ENCODE results near the gene UBE2QL1. TPM values are rescaled to one million over a fixed set of nuclear protein-coding genes. Genes with fewer than 3 reads are reported as not detected.

The UBE2QL1 gene
- total and polyA plus RNA-seq, 2 of the 8 experiments (the other 6 are each of a cell fraction or from before 2014, with no cell fraction given) = 0.43 to 0.65 TPM

GRCh38 chr5:6539060-6539459, 90.4 kb downstream of the UBE2QL1 start:
- Histone ChIP-seq H3K4ac (replicated peaks; ENCODE audit: insufficient read length, low read depth, low read length) (no peak overlapping the region), H4K20me1 (replicated peaks in 1 of 2; ENCODE audit: control insufficient read depth in 1 of 2, insufficient read depth in 2 of 2, low read length in 2 of 2) (peaks cover 0 to 4% of the 10 kb centered on the region in 2 experiments), H3K79me2 (ENCODE audit: control insufficient read depth in 1 of 2, insufficient read depth in 2 of 2, low read length in 2 of 2) (no peaks in the 10 kb centered on the region), H3K4me2 (ENCODE audit: insufficient read depth in 1 of 2, low read depth in 2 of 2, low read length in 2 of 2) (no peak overlapping the region), H3K9ac (replicated peaks in 1 of 4; ENCODE audit: extremely low read depth in 1 of 4, low read depth in 3 of 4, low read length in 3 of 4) (no peak overlapping the region), H3K27ac (ENCODE audit: low read depth, low read length) (no peak overlapping the region), H3K79me1 (ENCODE audit: low read depth, low read length) (no peaks in the 10 kb centered on the region), H2BK120ac (replicated peaks; ENCODE audit: low read depth, low read length) (no peak overlapping the region), H3K56ac (replicated peaks; ENCODE audit: insufficient read length, low read depth, low read length) (peak overlapping the region; percentile 100), H3K14ac (ENCODE audit: insufficient read length) (no peak overlapping the region), H3K9me3 (ENCODE audit: insufficient read depth in 2 of 2, low read depth in 1 of 2, low read length in 1 of 2) (no peaks in the 10 kb centered on the region), H3K18ac (ENCODE audit: extremely low read depth, low read length) (no peak overlapping the region), H2AK5ac (ENCODE audit: low read depth, low read length) (no peak overlapping the region), H2BK12ac (ENCODE audit: low read depth, low read length) (no peak overlapping the region), H2AFZ (ENCODE audit: low read length) (no peak overlapping the region), H4K5ac (ENCODE audit: insufficient read length, low read depth, low read length) (no peak overlapping the region), H3K27me3 (replicated peaks in 1 of 4; ENCODE audit: control insufficient read depth in 3 of 4, extremely low read depth in 1 of 4, insufficient read depth in 3 of 4, low read length in 3 of 4) (no peaks in the 10 kb centered on the region; a peak in 1 of 7 replicates), H2BK5ac (ENCODE audit: low read depth, low read length) (no peak overlapping the region), H2BK15ac (ENCODE audit: low read length) (no peak overlapping the region), H3K23me2 (ENCODE audit: low read depth, low read length) (peaks cover 6% of the 10 kb centered on the region; the same call in 1 of the 2 replicates), H4K8ac (ENCODE audit: extremely low read depth, insufficient read depth, low read length) (no peak overlapping the region), H3K4me3 (ENCODE audit: extremely low read depth in 1 of 4, insufficient read depth in 2 of 4, low read depth in 3 of 4, low read length in 4 of 4) (no peak overlapping the region), H2BK20ac (ENCODE audit: low read length) (no peak overlapping the region), H3K23ac (ENCODE audit: insufficient read length) (no peak overlapping the region), H4K91ac (replicated peaks; ENCODE audit: insufficient read length, low read length) (no peak overlapping the region), H3K36me3 (ENCODE audit: control insufficient read depth in 2 of 4, insufficient read depth in 4 of 4, low read length in 3 of 4) (no peaks in the 10 kb centered on the region), H3K4me1 (replicated peaks in 1 of 4; ENCODE audit: control insufficient read depth in 3 of 4, insufficient read depth in 4 of 4, low read length in 3 of 4) (no peaks in the 10 kb centered on the region)
- ChIA-PET POLR2A (ENCODE audit: partially characterized antibody) (no interaction called here), CTCF (ENCODE audit: partially characterized antibody) (interaction anchor here (0.6 to 1.5 kb wide), 3 partner anchors 10 to 51 kb away, joined by 3 to 4 read pairs (median 4); no protein-coding TSS in a partner anchor)
- WGBS, 2 experiments (ENCODE audit: extremely low coverage in 1 of 2, insufficient coverage in 1 of 2, insufficient read length in 1 of 2, insufficient replicate concordance in 2 of 2, low coverage in 1 of 2, low lambda C conversion rate in 2 of 2, missing lambda C conversion rate in 1 of 2) = 100% methylated on average over 1 of the region's 1 CpG
- DNase-seq (ENCODE audit: low read depth in 1 of 2, low spot score in 2 of 2) = no peak
- FAIRE-seq = no peak
- no peak for TF ChIP-seq BACH1 (IDR thresholded peaks at IDR 0.05; ENCODE audit: low read length)
- no peak for TF ChIP-seq GTF2F1 (IDR thresholded peaks at IDR 0.05; ENCODE audit: borderline replicate concordance, low read depth, low read length)
- TF ChIP-seq ASH2L (IDR thresholded peaks at IDR 0.05; ENCODE audit: low read length) = no peak
- TF ChIP-seq SIX5 (IDR thresholded peaks at IDR 0.05; ENCODE audit: low read depth, low read length) = no peak
- no peak for TF ChIP-seq SAP30 (IDR thresholded peaks at IDR 0.05; ENCODE audit: insufficient read depth, insufficient replicate concordance, low read length)
- no peak for TF ChIP-seq SIN3A (conservative IDR thresholded peaks at IDR 0.05 in 1 of 2, IDR thresholded peaks at IDR 0.05 in 1 of 2; ENCODE audit: low read depth in 1 of 2, low read length in 2 of 2)
- TF ChIP-seq JUN (IDR thresholded peaks at IDR 0.05; ENCODE audit: low read depth, low read length) = no peak
- no peak for TF ChIP-seq RBBP5 (IDR thresholded peaks at IDR 0.05; ENCODE audit: borderline replicate concordance, low read depth, low read length)
- TF ChIP-seq CEBPB (IDR thresholded peaks at IDR 0.05; ENCODE audit: low read depth, low read length) = no peak

Measured in H1 (cell line).